ENCODE data around the gene PRAMEF4. TPM values are rescaled to one million over a fixed set of nuclear protein-coding genes. Genes with fewer than 3 reads are reported as not detected.

The PRAMEF4 gene
- 0.05 to 0.06 TPM in 2 of 5 replicates, not detected in the others for total RNA-seq (2022; extraction: Qiagen RNA extraction)

DNA sequence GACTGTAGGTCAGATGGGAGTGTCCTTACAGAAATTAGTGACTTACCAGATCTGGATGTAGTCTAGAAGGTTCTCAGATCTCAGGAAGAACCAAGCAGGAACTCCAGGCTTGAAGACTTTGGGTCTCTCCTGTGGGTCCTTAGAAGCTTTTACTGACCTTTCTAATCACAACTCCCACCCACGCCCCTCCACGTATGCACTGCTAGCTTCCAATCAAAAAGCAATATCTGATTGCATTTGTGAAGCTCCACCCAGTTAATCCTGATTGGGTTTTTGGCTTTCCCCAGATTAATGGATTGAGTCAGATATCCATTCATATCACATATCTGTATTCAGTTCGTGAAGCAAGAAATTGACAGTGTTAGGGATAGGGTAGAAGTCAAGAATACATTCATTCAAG, at the start of gene PRAMEF4:
Gene PRAMEF4, minus strand, starts transcription at position 101 of the 400 bp plus-strand sequence. CDS start 2,807 bp downstream, outside the sequence.

DNA sequence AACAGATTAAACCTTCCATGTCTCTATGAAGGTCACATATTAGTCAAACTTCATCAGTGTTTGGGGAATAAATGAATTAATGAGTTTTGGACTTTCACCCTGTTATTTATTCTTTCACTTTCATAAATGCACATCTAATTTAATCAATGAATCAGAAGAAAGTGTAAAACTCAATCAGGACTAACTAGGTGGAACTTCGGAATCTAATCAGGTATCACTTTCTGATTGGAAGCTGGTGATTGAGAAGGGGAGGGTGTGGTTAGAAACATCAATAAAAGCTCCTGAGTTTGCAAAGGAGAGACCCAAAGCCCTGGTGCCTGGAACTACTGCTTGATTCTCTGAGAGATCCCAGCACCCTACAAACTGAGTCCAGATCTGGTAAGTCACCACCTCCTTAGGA, 30.3 kb upstream of the PRAMEF4 start, which contains the start of gene PRAMEF7:
Gene PRAMEF7, plus strand, starts transcription at position 301 of the 400 bp plus-strand sequence. CDS start 1,083 bp downstream, outside the sequence.

DNA sequence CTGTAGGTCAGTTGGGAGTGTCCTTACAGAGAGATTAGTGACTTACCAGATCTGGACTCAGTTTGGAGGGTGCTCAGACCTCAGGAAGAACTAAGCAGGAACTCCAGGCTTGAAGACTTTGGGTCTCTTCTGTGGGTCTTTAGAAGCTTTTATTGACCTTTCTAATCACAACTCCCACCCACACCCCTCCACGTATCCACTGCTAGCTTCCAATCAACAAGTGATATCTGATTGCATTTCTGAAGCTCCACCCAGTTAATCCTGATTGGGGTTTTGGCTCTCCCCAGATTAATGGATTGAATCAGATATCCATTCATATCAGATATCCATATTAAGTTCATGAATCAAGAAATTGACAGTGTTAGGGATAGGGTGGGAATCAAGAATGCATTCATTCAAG, 12.2 kb upstream of the PRAMEF4 start, which contains the start of gene PRAMEF10:
Gene PRAMEF10, minus strand, starts transcription at position 101 of the 400 bp plus-strand sequence. CDS start 2,423 bp downstream, outside the sequence.

DNA sequence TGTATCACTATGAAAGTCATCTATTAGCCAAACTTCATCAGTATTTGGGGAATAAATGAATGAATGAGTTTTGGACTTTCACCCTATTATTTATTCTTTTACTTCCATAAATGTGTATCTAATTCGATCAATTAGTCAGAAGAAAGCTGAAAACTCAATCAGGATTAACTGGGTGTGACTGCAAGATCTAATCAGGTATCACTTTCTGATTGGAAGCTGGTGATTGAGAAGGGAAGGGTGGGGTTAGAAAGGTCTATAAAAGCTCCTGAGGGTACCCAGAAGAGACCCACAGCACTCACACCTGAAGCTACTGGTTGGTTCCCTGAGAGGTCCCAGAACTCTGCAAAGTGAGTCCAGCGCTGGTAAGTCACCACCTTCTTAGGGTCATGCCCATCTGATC, 29.2 kb downstream of the PRAMEF4 start, which contains the start of gene PRAMEF2:
Gene PRAMEF2, plus strand, starts transcription at position 301 of the 400 bp plus-strand sequence. CDS start 1,924 bp downstream, outside the sequence.

DNA sequence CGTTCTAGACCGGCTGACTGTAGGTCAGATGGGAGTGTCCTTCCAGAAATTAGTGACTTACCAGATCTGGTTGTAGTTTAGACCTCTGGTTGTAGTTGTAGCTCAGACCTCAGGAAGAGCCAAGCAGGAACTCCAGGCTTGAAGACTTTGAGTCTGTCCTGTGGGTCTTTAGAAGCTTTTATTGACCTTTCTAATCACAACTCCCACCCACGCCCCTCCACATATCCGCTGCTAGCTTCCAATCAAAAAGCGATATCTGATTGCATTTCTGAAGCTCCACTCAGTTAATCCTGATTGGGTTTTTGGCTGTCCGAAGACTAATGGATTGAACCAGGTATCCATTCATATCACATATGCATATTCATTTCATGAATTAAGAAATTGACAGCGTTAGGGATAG, 37.4 kb downstream of the PRAMEF4 start, which contains the start of gene HNRNPCL1:
Gene HNRNPCL1, minus strand, starts transcription at position 101 of the 400 bp plus-strand sequence. CDS start 431 bp downstream, outside the sequence.

DNA sequence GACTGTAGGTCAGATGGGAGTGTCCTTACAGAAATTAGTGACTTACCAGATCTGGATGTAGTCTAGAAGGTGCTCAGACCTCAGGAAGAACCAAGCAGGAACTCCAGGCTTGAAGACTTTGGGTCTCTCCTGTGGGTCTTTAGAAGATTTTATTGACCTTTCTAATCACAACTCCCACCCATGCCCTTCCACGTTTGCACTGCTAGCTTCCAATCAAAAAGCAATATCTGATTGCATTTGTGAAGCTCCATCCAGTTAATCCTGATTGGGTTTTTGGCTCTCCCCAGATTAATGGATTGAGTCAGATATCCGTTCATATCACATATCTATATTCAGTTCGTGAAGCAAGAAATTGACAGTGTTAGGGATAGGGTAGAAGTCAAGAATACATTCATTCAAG, 54.7 kb downstream of the PRAMEF4 start, which contains the start of gene PRAMEF11:
Gene PRAMEF11, minus strand, starts transcription at position 101 of the 400 bp plus-strand sequence. CDS start 2,621 bp downstream, outside the sequence.

Other genes with a start within 250 kb of the PRAMEF4 start
- not detected in 5 replicates for gene AADACL4, start 242.1 kb downstream of the PRAMEF4 start, total RNA-seq (2022; extraction: Qiagen RNA extraction)
- gene AADACL3, start 170.1 kb downstream of the PRAMEF4 start, total RNA-seq (2022; extraction: Qiagen RNA extraction): not detected in 5 replicates
- not detected in 5 replicates for gene CFAP107, start 140.0 kb downstream of the PRAMEF4 start, total RNA-seq (2022; extraction: Qiagen RNA extraction)
- not detected in 5 replicates for gene PRAMEF12, start 112.5 kb downstream of the PRAMEF4 start, total RNA-seq (2022; extraction: Qiagen RNA extraction)
- gene PRAMEF1, start 94.8 kb downstream of the PRAMEF4 start, total RNA-seq (2022; extraction: Qiagen RNA extraction): 0.07 to 0.14 TPM (median 0.07 TPM) in 3 of 5 replicates, not detected in the others
- gene PRAMEF11, start 54.8 kb downstream of the PRAMEF4 start, total RNA-seq (2022; extraction: Qiagen RNA extraction): not detected in 5 replicates
- gene HNRNPCL1, start 37.5 kb downstream of the PRAMEF4 start, total RNA-seq (2022; extraction: Qiagen RNA extraction): not detected in 5 replicates
- gene PRAMEF2, start 29.1 kb downstream of the PRAMEF4 start, total RNA-seq (2022; extraction: Qiagen RNA extraction): 0.06 to 0.25 TPM (median 0.14 TPM) in 5 replicates
- gene PRAMEF10, start 12.1 kb upstream of the PRAMEF4 start, total RNA-seq (2022; extraction: Qiagen RNA extraction): not detected in 5 replicates
- gene PRAMEF7, start 30.4 kb upstream of the PRAMEF4 start, total RNA-seq (2022; extraction: Qiagen RNA extraction): 0.06 TPM in 1 of 5 replicates, not detected in the others
- not detected in 5 replicates for gene PRAMEF6, start 61.4 kb upstream of the PRAMEF4 start, total RNA-seq (2022; extraction: Qiagen RNA extraction)
- not detected in 5 replicates for gene PRAMEF27, start 170.4 kb upstream of the PRAMEF4 start, total RNA-seq (2022; extraction: Qiagen RNA extraction)
- not detected in 5 replicates for gene HNRNPCL3, start 174.6 kb upstream of the PRAMEF4 start, total RNA-seq (2022; extraction: Qiagen RNA extraction)
- not detected in 5 replicates for gene PRAMEF25, start 184.6 kb upstream of the PRAMEF4 start, total RNA-seq (2022; extraction: Qiagen RNA extraction)
- gene HNRNPCL2, start 230.7 kb upstream of the PRAMEF4 start, total RNA-seq (2022; extraction: Qiagen RNA extraction): not detected in 5 replicates

Data from A549 treated with AZD2906 at 1 μM for 4 hours (cell line).